B cell (primary cell): Measurements from ENCODE around the gene LMO3. TPM values are rescaled to one million over a fixed set of nuclear protein-coding genes. Genes with fewer than 3 reads are reported as not detected.

ENCODE experiments used
- ATAC-seq: fragments of 200-7000 bp; cut with Tn5 transposase; one replicate; pipeline ENCODE4 v1.10.0; 2021; ENCODE audit warnings: low read depth, mild to moderate bottlenecking, moderate number of reproducible peaks, moderate library complexity
- CTCF ChIA-PET: fragments of 350-600 bp; sonication (Branson Sonifier 250); formaldehyde crosslinking; loops from one replicate; lab custom pipeline; 2021; ENCODE audit warnings: antibody characterized with exemption, inconsistent platforms; lab: Charles Lee
- POLR2A ChIA-PET: fragments of 350-600 bp; sonication (Branson Sonifier 250); formaldehyde crosslinking; loops from one replicate; lab custom pipeline; 2021; ENCODE audit warnings: antibody characterized with exemption; lab: Charles Lee
- DNase-seq: peaks from one replicate; pipeline ENCODE4 v3.0.0; 2013
- H2AFZ ChIP-seq: 2 replicates; pipeline ENCODE4 v1.6.1; 2012; ENCODE audit warnings: mild to moderate bottlenecking, low read depth, low read length; ENCODE audit not compliant: insufficient read depth, poor library complexity, severe bottlenecking
- H3K27ac ChIP-seq, 2 donors: 1 replicate in 1 of 2; 2 replicates in 1 of 2; pipeline ENCODE4 v1.5.1; 2012 to 2013; ENCODE audit warnings: low read length in 2 of 2, mild to moderate bottlenecking in 2 of 2, moderate library complexity in 1 of 2
- H3K27me3 ChIP-seq, 4 experiments: fragments of 200-600 bp in 1 of 4; sonication (generic) in 1 of 4; replicated peaks in 1 of 4; 1 replicate in 2 of 4; 2 replicates in 2 of 4; pipeline versions ENCODE4 v1.6.1 to v1.7.0; 2013 to 2016; ENCODE audit warnings: low read length in 3 of 4, mild to moderate bottlenecking in 2 of 4, mixed read lengths in 1 of 4, moderate library complexity in 1 of 4; ENCODE audit not compliant: insufficient read depth in 4 of 4, control insufficient read depth in 3 of 4; ENCODE audit errors: control extremely low read depth in 1 of 4
- H3K36me3 ChIP-seq, 2 experiments: replicated peaks in 1 of 2; 1 replicate in 1 of 2; 2 replicates in 1 of 2; pipeline versions ENCODE4 v1.6.1 to v1.7.1; 2013; ENCODE audit warnings: low read length in 1 of 2; ENCODE audit not compliant: insufficient read depth in 2 of 2, control insufficient read depth in 1 of 2; ENCODE audit errors: control extremely low read depth in 1 of 2, extremely low read depth in 1 of 2
- H3K4me1 ChIP-seq, 2 donors: fragments of 200-600 bp in 1 of 2; sonication (generic) in 1 of 2; 1 replicate in 1 of 2; 2 replicates in 1 of 2; pipeline versions ENCODE4 v1.5.1 to v1.6.1; 2013 to 2017; ENCODE audit warnings: low read length in 2 of 2; ENCODE audit not compliant: control insufficient read depth in 2 of 2, insufficient read depth in 2 of 2
- H3K4me2 ChIP-seq: replicated peaks from 2 replicates; pipeline ENCODE3; 2012; ENCODE audit warnings: mild to moderate bottlenecking, low read depth, low read length; ENCODE audit not compliant: poor library complexity, severe bottlenecking
- H3K4me3 ChIP-seq, 5 experiments: fragments of 200-600 bp in 1 of 5; sonication (generic) in 1 of 5; 1 replicate in 3 of 5; 2 replicates in 2 of 5; pipeline versions ENCODE4 v1.5.1 to v1.7.0; 2011 to 2016; ENCODE audit warnings: low read length in 4 of 5, mild to moderate bottlenecking in 4 of 5, low read depth in 2 of 5, control low read depth in 1 of 5, moderate library complexity in 1 of 5; ENCODE audit not compliant: insufficient read depth in 1 of 5; ENCODE audit errors: control extremely low read depth in 1 of 5, extremely low read depth in 1 of 5
- H3K79me2 ChIP-seq: fragments of 200-600 bp; sonication (generic); one replicate; pipeline ENCODE4 v1.6.0; 2016; ENCODE audit warnings: low read length; ENCODE audit not compliant: control insufficient read depth, insufficient read depth
- H3K9ac ChIP-seq: fragments of 200-600 bp; sonication (generic); 2 replicates; pipeline ENCODE4 v1.6.1; 2017; ENCODE audit warnings: mild to moderate bottlenecking, low read length, moderate library complexity
- H3K9me3 ChIP-seq, 3 donors: one replicate each; pipeline versions ENCODE4 v1.6.1 to v1.7.1; 2013; ENCODE audit warnings: low read length in 2 of 3; ENCODE audit not compliant: control insufficient read depth in 2 of 3, insufficient read depth in 1 of 3; ENCODE audit errors: control extremely low read depth in 1 of 3
- H4K20me1 ChIP-seq: 2 replicates; pipeline ENCODE4 v1.6.0; 2012; ENCODE audit warnings: mild to moderate bottlenecking, low read length; ENCODE audit not compliant: insufficient read depth, control insufficient read depth, poor library complexity, severe bottlenecking
- H3K27ac Mint-ChIP-seq: one replicate; pipeline ENCODE4 v1.8.0; 2021; ENCODE audit warnings: mixed read lengths
- H3K27me3 Mint-ChIP-seq: one replicate; pipeline ENCODE4 v1.8.0; 2021; ENCODE audit warnings: mixed read lengths
- H3K4me1 Mint-ChIP-seq: one replicate; pipeline ENCODE4 v1.8.0; 2021; ENCODE audit warnings: mixed read lengths
- H3K4me3 Mint-ChIP-seq: one replicate; pipeline ENCODE4 v1.8.0; 2021; ENCODE audit warnings: mixed read lengths
- H3K9me3 Mint-ChIP-seq: one replicate; pipeline ENCODE4 v1.8.0; 2022; ENCODE audit warnings: mixed read lengths; ENCODE audit not compliant: insufficient read depth
- CTCF ChIP-seq: fragments of 200-600 bp; IDR thresholded peaks from one replicate; pipeline ENCODE4 v1.8.0; 2022; ENCODE audit warnings: antibody characterized with exemption, mild to moderate bottlenecking
- EZH2 ChIP-seq: IDR thresholded peaks from 2 replicates; pipeline ENCODE4 v1.6.1; 2012; ENCODE audit warnings: borderline replicate concordance, low read depth, mild to moderate bottlenecking, moderate library complexity, low read length; ENCODE audit not compliant: insufficient read depth, poor library complexity, severe bottlenecking
- WGBS: methylation state at CpG from one replicate; pipeline ENCODE4 v1.1.5; 2013; ENCODE audit warnings: missing lambda C conversion rate; ENCODE audit not compliant: insufficient coverage; 5-methylcytosine and 5-hydroxymethylcytosine counted together
- intact Hi-C: fragments of 100-400 bp; cut with micrococcal nuclease; formaldehyde crosslinking; loops from one replicate; pipeline ENCODE4 v1.10.0; 2022
- polyA plus RNA-seq: library from polyadenylated mRNA; depleted of rRNA; stranded (reverse); fragments of >200 nt; gene quantifications from 2 replicates; pipeline ENCODE4 v1.2.3, GENCODE V29; 2012
- total RNA-seq, 2 donors: library from RNA; stranded (reverse); fragments of 120-200 nt in 1 of 2; gene quantifications; 1 replicate in 1 of 2; 2 replicates in 1 of 2; pipeline versions ENCODE4 v1.2.3 to v1.2.4, GENCODE V29; 2013 to 2022

LMO3 gene
- total and polyA plus RNA-seq, 2 donors (not counting 1 experiment from before 2014, with no cell fraction given): not detected

- Histone ChIP-seq H4K20me1 (no peaks in the 10 kb centered on the region), H3K9ac (no peak overlapping the region), H3K36me3 (no peaks in the 10 kb centered on the region), H3K27me3 (no peaks in the 10 kb centered on the region), H3K4me3 (no peak overlapping the region), H3K9me3 (no peaks in the 10 kb centered on the region), H3K27ac (no peak overlapping the region), H2AFZ (no peak overlapping the region), H3K4me2 (no peak overlapping the region), H3K4me1 (no peaks in the 10 kb centered on the region), H3K79me2 (no peaks in the 10 kb centered on the region)
- ChIA-PET CTCF (no interaction called here), POLR2A (no interaction called here)
- intact Hi-C loops: no loop called here
- Mint-ChIP-seq H3K27ac (no peak overlapping the region), H3K9me3 (peaks cover 5% of the 10 kb centered on the region), H3K4me1 (no peaks in the 10 kb centered on the region), H3K4me3 (no peak overlapping the region), H3K27me3 (no peaks in the 10 kb centered on the region)
- no peak for ATAC-seq
- no peak for DNase-seq
- no peak for TF ChIP-seq EZH2
- TF ChIP-seq CTCF: no peak
These were observed 24.5 kb downstream of the LMO3 start for GRCh38 chr12:16581416-16581815.

- intact Hi-C loops: no loop called here
- Histone ChIP-seq H3K9ac (no peak overlapping the region), H3K4me3 (no peak overlapping the region), H2AFZ (no peak overlapping the region), H3K79me2 (no peaks in the 10 kb centered on the region), H3K27ac (no peak overlapping the region), H3K4me2 (no peak overlapping the region), H3K36me3 (no peaks in the 10 kb centered on the region), H3K27me3 (no peaks in the 10 kb centered on the region), H4K20me1 (no peaks in the 10 kb centered on the region), H3K4me1 (no peaks in the 10 kb centered on the region), H3K9me3 (peaks cover 0 to 2% (median 0%) of the 10 kb centered on the region in 3 donors)
- CTCF ChIA-PET: no interaction called here
- H3K9me3 Mint-ChIP-seq: peaks cover 5% of the 10 kb centered on the region
- no peak for TF ChIP-seq EZH2
- TF ChIP-seq CTCF: no peak
- H3K4me1 Mint-ChIP-seq: no peaks in the 10 kb centered on the region
- no peaks in the 10 kb centered on the region for H3K27me3 Mint-ChIP-seq
- no peak overlapping the region for H3K4me3 Mint-ChIP-seq
- no CpG with 5 or more reads among the region's 1 CpG for WGBS
- ATAC-seq (no peak), DNase-seq (no peak)
- POLR2A ChIA-PET: no interaction called here
- no peak overlapping the region for H3K27ac Mint-ChIP-seq
These were observed 26.9 kb downstream of the LMO3 start for GRCh38 chr12:16579041-16579440.
